Measurements from ENCODE around the gene STK32B.

GRCh38 chr4:5024673-5025072 is 26.6 kb upstream of the STK32B start:
- TF ChIP-seq POLR2A (IDR thresholded peaks at IDR 0.05) = no peak
- TF ChIP-seq CTCF (IDR thresholded peaks at IDR 0.05) = no peak
